ENCODE measurements around the gene RANBP3.

RANBP3 gene

DNA sequence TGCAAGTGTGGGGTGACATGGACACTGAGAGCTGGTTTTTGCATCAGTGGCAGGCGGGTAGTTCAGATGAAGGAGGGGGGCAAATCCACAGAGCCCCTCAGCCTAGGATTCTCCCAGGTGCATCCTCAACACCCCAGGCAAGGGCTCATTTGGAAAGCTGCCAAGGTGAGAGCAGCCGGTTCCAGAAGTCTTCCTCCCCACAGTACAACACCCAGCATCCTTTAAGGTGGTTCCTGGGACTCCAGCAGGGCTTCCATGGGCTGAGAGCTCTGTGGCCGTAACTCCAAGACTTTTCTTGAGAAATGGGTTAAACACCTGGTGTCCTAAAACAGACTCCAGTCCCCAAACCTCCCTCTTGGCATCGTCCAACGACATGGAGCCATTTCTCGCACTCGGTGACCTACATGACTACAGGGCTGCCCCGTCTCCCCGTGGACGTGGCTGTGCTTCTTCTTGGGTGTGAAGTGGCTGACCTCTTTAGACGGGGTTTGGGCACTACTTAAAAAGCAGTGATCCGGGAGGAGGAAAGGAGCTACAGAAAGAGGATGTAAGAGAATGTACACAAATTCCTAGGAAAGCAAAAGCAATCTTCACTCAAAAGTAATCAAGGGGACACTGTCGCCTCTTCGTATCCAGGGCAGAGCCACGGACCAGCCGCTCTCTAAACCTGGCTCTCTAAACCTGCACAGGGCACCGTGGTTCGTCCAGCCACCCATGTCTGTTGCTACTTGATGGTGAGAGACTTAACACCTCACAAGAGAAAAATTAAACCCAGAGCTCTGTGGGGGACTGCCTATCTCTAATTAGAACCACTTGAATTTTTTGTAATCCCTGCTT, 25.5 kb downstream of the RANBP3 start:
- DNase-seq (ENCODE audit: low read depth in 2 of 2): no peak

DNA sequence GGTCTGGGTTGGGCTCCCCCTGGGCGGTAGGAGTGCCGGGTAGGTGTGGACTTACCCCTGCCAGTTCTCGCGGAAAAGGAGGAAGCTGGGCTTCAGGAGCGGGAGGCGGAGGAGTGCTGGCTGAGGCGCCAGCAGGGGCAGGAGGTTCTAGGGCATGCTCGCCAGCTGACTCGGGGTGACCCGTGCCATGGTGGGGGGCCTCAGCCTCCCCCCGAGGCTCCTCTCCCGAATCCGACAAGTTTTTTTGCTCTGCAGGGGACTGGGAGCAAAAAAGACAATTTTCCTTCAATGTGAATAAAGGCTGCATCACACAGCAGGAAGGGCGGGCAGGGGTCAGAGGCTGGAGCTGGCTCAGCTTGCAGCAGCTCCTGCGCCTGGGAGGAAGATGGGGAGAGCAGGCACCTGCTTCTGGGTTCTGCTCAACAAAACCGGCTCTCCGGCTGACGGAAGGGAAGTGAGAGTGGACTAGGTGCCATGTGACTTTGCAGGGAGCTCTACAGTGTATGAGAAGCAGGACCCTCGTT, 26.5 kb downstream of the RANBP3 start:
- DNase-seq (ENCODE audit: low read depth in 2 of 2): no peak

DNA sequence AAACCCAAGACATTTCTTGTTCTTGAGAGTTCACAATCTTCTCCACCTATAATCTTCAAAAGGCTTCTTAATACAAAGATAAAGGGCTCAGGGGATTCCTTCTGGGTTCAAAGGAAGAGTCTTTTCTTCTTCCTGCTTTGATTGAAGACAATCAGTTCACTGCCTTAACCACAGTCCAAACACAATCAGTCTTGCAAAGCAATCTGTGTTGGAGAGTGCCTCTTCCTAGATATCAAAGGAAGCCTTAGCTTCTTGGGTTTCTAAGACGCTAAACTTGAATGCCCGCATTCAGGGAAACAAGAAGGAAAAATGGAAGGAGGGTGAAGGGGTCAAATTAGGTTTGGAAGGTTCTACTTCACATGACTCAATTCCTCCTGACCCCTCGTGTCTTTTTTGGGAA, 27.2 kb downstream of the RANBP3 start:
- DNase-seq (ENCODE audit: low read depth in 2 of 2): no peak

DNA sequence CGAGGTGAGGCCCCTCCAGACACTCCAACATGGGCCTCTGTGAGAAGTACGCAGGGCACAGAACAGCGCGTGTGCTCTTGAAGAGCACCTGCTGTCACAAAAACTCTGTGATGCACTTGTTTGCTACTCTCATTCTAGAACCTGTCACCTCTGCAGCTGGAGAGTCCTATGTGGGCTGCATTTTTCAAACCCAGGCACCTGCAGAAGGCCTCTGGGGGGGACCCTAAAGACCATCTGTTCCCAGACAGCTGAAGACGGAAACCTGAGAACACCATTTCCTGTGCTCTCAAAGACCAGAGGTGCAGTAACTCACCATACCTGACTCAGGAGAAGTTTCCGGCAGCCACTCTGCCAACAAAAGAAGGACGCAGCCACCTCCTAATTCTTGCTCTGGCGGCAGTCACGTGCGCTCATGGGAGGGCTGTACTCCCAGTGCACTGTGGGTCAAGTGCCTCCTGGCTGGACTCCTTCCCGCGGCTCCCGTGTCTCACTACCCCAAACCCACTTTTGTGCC, 28.1 kb downstream of the RANBP3 start:
- no peak for DNase-seq (ENCODE audit: low read depth in 2 of 2)

DNA sequence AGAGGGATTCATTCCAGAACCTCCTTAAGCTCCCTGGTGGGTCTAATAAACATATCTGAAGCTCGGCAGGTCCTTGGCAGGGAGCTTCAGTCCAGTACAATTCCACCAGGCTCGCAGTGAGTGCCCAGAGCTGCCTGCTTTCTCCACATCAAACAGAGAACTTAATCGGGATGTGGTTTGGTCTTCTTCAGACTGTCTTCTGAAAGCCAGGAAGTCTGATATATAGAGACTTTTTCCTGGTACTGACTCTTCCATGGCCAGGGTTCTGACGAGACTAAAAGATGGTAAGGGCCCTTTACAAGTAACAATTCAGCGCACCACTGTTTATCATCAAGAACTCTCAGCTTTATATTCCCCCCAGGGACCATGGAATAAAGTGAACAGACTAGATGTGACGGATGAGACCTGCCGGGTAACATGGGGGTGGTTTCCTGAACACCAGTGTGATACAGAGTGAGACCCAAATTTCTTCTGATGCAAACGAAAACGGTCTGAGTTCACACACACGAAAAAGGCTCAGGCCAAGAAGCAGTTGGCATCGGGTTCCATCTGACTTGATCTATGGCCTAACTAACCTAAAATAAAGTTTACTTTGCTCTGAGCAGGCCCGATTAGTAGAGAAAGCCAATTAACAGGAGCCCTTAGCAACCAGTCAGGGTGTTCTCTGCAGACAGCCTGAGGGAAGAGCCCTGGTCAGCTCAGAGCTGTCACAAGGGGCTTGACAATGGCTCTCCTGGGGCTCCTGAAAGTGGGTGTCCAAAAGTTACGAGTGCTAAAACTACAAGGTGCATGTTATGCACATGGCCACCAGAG, 29.0 kb downstream of the RANBP3 start:
- no peak for DNase-seq (ENCODE audit: low read depth in 2 of 2)

DNA sequence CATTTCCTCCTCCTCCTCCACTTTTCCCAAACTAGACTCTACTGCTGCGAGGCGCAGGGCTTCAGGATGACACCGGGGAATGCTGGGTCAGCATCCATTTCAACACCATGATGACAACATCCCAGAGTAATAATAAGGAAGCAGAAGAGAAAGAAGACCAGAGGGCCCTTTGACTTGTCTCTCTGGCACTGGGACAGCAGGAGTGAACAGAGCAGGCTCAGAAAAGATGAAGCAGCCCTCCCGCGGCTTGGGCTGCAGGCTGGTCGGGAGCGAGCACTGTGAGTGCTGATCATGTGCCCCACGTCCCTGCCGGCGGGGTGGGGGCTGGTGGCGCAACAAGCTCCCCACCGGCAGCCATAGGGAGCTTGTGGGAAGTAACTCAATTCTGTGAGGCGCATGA, 30.5 kb downstream of the RANBP3 start:
- DNase-seq (ENCODE audit: low read depth in 2 of 2): no peak

DNA sequence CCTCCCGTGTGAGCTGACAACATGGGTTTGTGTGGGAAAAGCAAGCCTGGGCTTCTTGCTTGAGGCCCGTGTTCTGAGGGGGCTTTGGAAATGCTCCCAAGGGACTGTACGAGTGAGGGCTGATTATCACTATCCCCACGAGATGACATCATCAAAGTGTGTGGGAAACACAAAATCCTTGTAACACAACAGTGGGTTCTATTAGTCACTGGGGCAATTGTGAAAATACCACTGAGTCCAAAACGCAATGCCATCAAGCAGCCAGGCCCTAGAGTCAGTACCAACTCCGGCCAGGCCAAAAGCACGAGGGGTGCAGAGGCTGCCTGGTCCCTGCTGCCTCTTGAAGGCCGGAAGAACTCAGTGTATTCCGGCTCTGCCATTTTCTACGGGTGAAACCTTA, 34.3 kb downstream of the RANBP3 start:
- no peak for DNase-seq (ENCODE audit: low read depth in 2 of 2)

DNA sequence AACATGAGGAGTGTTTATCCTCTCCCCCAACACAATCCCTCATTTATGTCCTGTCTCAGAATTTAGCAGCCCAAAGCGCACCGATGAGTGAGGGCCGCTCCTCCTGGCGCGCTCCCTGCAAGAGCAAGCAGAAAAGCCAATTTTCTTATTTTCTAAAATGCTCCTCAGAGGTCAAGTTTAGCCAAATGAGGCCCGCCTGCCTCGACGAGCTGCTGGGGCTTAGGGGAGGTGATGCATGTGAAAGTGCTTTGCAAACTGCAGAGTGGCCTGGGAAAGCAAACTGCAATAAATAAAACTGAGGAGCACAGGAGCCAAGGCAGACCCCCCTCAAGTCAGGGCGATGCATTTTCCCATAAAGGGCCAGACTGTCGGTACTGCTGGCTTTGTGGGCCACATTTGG, 34.9 kb downstream of the RANBP3 start:
- no peak for DNase-seq (ENCODE audit: low read depth in 2 of 2)

DNA sequence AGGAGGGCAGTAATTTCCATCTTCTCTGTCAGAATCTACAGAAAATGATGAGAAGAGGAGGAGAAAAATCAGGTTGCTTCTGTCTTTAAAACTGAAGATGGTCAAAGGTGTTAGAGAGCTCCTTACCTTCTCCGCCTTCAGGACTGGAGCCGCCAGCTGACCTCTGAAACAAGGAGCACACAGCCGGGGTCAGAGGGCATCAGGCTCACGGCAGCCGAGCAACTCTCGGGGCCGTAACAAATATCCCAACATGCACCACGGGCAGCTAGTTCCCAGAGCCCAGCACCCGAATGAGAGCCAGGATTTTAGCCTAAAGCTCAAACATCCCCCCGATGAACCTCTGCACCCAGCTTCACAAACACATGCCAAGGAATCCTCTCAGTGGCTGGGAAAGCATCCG, 36.3 kb downstream of the RANBP3 start:
- DNase-seq (ENCODE audit: low read depth in 2 of 2): no peak

DNA sequence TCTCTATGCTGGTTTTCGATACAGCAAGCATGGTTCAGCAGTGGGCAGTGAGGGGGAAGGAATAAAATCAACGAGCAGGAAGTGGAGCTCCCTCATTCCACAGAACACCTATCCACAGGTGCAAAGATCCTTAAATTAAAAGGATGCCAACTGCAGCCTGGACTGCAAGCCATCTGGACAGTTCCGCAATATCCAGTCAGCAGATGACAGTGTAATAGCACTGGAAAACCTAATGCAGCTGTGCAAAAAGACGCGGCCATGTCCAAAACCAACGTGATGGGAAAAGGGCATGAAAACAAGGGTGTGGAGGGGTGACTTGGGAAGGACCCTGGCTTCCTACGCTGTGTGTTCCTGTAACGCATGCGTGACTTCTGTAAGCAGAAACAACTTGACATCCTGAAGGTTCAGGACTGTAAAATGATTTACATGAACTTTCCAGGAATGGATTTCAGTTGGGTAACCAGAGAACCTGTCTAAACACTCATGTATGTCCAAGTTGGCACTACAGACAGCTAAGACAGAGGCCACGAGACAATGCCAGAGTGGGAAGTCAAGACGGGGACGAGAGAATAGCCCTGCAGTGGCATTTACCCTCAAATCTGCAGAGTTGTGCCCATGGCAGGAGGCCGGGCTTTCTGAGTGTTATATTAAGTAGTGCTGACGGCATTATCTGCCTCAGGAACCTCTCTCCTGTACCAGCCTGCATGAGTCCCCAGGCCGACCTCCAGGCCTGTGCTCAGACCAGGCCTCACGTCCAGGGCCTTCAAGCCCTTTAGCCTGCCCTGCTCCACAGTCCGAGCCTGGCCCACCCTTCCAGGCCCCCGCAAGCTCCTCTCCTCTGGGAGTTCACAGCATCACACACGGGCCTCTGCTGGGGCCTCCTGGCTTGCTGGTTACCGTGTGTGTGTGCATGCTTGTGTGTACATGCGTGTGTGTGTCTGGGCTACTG, 37.4 kb downstream of the RANBP3 start:
- no peak for DNase-seq (ENCODE audit: low read depth in 2 of 2)

DNA sequence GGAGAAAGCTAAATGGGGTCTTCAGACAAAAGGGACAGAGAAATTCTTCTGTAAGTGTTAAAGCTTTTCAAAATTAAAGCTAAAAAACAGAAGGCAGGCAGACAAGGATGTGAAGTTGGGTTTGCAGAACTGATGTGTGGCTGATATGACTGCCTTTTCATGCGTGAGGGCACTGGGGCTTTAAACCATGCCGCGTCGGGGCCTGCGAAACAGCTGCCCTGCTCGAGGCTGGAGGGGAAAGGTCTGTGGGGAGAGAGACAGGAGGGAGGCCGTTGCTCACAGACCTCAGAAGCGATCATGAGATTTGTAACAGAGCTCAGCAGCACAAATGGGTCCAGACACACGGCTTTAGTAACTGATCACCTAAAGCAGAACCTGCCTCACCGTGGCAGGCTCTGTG, 40.4 kb downstream of the RANBP3 start:
- DNase-seq (ENCODE audit: low read depth in 2 of 2): no peak

DNA sequence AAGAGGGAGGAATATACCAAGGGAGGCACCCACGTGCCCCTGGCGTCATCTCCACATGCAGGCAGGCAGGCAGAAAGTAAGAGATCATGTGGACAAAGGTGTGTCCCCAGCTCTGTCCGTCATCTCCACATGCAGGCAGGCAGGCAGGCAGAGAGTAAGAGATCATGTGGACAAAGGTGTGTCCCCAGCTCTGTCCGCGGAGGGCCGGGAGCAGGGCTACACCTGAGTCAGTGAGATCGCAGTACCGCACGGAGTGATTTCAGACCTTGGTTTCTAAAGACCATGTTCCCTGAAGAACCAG, 41.7 kb downstream of the RANBP3 start:
- no peak for DNase-seq (ENCODE audit: low read depth in 2 of 2)

DNA sequence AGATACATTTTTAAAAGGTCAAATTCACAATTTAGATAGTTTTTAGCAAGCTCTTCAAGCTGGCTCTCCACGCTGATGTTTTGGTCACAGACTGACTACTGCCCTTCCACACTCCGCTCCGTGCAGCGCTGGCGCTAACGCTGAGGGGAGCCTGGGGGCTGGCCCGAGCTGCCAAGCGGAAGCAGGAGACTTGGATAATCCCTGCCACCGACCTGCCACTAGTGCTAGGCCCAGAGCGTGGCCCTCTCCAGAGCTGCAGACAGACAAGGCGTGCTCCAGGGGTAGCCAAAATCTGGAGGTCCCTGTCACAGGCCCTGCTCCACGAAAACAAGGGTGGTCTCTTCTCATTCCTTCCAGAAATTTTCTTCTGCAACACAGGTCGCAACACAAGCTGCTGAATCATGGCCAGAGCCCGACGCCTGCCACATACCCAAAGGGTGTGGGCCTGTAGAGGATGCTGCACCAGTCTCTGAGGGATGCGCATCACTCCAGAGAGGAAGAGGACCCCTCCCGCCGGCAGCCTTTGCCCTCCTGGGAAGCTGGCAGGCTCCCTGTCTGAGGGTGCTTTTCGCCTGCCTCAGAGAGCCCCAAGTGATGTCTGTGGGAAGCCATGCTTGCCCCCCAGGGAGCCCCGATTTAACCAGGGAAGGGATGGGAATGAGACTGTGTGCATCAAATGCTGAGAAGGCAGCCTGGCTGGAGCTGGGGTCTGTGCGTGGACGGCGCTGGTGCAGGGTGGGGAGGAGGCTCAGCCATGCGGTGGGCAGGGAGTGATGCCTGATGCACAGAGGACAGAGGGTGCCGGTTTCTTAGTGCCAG, 42.3 kb downstream of the RANBP3 start:
- DNase-seq (ENCODE audit: low read depth in 2 of 2): no peak

DNA sequence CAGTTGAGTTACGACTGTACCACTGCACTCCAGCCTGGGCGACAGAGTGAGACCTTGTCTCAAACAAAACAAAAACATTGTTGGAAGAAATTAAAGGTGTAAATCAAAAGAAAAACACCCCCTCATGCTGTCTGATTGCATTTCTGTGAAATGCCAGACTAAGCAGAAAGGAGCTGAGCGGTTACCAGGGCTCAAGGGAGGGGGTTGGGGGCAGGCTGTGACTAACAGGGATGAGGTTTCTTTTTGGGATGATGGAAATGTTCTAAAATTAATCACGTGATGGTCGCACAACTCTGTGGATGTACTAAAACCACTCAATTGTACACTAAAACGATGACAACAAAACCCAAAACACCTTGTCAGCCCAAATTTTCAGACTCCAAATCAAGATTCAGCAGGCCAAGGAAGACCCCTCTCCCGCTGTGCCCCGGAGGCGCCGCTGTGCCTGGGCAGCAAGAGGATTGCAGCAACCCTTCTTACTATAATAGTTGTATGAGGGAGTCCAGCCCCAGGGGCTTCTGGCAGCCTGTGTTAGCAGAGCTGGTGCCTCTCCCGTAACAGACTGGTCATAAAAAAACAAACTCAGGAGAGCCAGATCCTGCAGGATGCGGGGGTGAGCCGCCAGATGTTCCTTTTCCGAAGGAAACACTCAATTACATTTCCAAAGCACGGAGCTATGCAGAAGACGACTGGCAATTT, 43.0 kb downstream of the RANBP3 start:
- no peak for DNase-seq (ENCODE audit: low read depth in 2 of 2)

DNA sequence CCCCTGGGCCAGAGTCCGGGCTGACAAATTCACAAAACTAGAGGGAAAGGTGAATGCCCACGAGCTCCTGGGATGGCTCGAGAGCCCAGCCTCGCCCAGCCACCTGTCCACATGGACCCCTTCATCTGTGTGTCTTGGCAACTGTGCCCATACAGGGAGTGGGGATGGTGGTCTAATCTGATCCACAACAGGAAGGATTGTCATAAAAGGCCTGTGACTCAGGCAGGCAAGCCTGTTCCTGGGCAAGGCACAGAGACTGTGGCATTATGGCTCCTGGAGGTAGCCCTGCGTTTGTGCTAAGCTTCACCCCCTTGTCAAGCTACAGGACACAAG, 43.9 kb downstream of the RANBP3 start:
- DNase-seq (ENCODE audit: low read depth in 2 of 2): no peak

DNA sequence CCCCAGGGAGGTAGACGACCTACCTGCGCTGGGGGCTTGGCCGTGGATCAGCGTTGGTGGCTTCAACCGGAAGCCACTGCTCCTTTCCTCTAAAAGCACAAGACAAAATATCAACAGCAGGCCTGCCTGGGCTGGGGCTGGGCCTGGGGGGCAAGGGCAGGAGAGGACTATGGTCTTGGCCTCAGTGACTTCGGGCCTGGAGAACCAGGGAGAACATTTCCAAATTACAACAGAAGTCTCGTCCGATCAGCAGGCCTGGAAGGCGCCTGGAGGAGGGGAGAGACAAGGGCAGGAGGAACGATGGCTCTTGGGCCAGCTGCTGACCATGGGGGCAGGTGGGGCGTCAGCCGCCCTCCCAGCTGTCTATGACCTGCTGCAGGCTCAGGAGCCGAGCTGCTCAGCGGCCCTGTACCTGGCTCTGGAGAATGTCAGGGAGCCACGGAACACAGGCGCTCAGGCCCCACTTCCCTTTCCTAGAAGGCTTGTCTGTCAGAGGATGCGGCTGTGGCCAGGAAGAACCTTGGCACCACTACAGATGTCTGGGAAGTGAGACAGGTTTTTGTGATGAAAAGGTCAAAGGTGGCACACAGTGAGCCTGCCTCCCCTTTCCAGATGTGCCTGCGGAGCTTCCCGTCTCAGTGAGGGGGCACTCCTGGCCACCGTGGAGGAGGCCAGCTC, 44.4 kb downstream of the RANBP3 start:
- DNase-seq (ENCODE audit: low read depth in 2 of 2): no peak

DNA sequence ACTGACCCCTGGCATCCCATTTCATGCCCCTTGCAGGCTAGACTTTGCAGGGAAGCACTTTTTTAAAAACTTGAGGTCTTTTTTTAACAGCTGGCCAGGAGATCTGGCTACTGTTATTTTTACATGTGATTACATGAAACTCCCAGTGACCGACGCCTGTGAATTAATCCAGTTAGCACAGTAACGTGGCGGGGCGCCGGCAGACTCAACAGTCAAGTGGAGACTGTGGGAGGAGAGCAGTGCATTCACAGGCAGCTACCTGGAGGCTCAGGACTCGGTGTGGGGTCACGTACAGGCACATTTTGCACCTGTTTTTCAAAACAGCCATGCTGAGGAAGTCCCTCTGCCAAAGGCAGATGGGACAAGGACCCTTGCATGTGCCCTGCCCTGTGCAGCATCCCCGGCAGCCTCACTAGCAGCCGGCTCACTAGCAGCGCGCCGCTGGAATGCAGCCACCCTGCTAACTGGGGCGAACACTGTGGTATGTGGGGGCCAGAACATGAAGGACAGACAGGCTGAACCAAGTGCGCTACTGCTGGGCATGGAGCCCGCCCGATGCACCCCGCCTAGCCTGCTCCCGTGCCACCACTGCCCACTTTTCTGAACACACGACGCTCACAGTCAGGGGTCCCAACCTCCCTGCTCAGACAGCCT, 45.2 kb downstream of the RANBP3 start:
- no peak for DNase-seq (ENCODE audit: low read depth in 2 of 2)

DNA sequence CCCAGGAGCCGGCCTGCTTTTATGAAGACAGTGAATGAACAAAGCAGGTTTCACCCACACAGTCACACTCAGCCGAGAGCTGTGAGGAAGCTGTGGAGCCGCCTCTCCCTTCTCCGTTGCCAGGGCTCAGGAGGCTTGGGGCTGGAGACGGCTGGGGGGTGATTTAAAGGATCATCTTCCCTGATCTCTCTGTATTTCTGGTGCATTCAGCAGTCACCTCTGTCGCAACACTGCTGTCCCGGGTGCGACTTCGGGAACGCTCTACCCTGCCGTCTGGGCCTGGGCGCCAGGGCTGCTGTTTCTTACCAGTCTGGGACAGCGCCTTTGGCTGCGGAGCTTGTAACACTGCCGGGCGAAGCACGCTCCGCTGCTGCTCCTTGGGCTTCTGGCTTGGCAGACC, 45.8 kb downstream of the RANBP3 start:
- no peak for DNase-seq (ENCODE audit: low read depth in 2 of 2)

DNA sequence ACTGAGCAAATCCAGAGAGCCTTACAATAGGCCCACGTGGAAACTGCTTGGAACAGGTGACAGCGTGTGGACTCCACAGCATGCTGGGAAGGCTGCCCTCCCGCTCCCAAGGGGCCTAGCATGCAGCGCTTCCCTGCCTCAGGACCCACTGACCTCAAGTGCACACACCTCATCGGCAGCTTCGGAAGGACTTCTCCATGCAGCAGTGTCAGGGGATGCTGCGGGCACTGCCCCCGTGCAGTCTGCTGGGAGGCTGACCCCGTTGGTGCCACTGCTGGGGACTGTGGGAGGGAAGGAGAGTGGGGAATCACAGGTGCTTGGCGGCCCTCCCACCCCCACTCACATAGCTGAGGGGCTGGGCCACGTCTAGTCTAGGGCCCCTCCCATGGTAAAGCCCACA, 46.7 kb downstream of the RANBP3 start:
- no peak for DNase-seq (ENCODE audit: low read depth in 2 of 2)

All from stimulated activated CD4-positive, alpha-beta T cell treated with anti-CD3 and anti-CD28 coated beads, Interleukin-4, amount 100 ng/mL, for 48 hours (primary cell).